Measurements from ENCODE around the gene CREB3L2. TPM values are rescaled to one million over a fixed set of nuclear protein-coding genes. Genes with fewer than 3 reads are reported as not detected.

CREB3L2 gene
- total and polyA plus RNA-seq, 4 donors: 7.4 to 89.1 (median 44.0) TPM

GRCh38 chr7:137986252-137987017 lies 15.5 kb downstream of the CREB3L2 start:
- peaks cover 0 to 2% (median 1%) of the 10 kb centered on the region in 4 donors for H3K36me3 ChIP-seq (ENCODE audit: control insufficient read depth in 4 of 4, insufficient read depth in 4 of 4, low read length in 4 of 4)
- WGBS, 2 donors: 61 to 73% methylated on average over 14 of the region's 14 CpGs
- TF ChIP-seq CTCF (IDR thresholded peaks at IDR 0.05; ENCODE audit: control extremely low read depth, extremely low read depth): no peak
- no peaks in the 10 kb centered on the region for H3K27me3 ChIP-seq (ENCODE audit: control insufficient read depth in 3 of 3, insufficient read depth in 3 of 3, low read length in 2 of 3)
- H3K4me3 ChIP-seq: no peak overlapping the region
- peak overlapping the region in 1 of 2 donors; percentile 51 for H3K27ac ChIP-seq (ENCODE audit: low read depth in 1 of 2, low read length in 1 of 2)
- peak; percentile 31 to 74 (median 66) for DNase-seq
- ATAC-seq (ENCODE audit: insufficient read depth, low FRiP score): peak; percentile 71
- peak overlapping the region in 1 of 2 donors; percentile 43 for H3K9ac ChIP-seq (ENCODE audit: insufficient read depth in 1 of 2, low read length in 2 of 2)
- peaks cover 23 to 48% (median 33%) of the 10 kb centered on the region in 5 donors for H3K4me1 ChIP-seq (ENCODE audit: control insufficient read depth in 5 of 5, insufficient read depth in 5 of 5, low read length in 5 of 5)
- peaks cover 0 to 5% (median 0%) of the 10 kb centered on the region in 4 donors for H3K9me3 ChIP-seq (ENCODE audit: control insufficient read depth in 4 of 4, insufficient read depth in 3 of 4, low read length in 3 of 4)

DNA sequence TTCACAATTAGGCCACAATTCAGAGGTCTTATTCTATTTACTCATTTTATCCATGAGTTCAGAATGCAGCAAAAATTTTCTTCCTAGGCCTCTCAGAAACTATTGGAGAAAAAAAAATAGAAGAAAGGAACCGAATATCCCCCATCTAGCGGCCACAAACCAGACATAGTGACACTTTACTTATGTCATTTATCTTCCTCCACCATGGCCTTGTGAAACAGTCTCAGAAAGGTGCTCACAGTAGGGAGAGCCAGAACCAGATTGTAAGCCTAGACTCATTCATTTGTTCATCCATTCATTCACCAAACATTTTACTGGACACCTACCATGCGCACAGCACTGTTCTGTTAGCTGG lies 16.0 kb downstream of the CREB3L2 start:
- Histone ChIP-seq H3K9ac (ENCODE audit: insufficient read depth in 1 of 2, low read length in 2 of 2) (no peak overlapping the region), H3K4me3 (no peak overlapping the region), H3K9me3 (ENCODE audit: control insufficient read depth in 4 of 4, insufficient read depth in 3 of 4, low read length in 3 of 4) (peaks cover 0 to 5% (median 0%) of the 10 kb centered on the region in 4 donors), H3K4me1 (ENCODE audit: control insufficient read depth in 5 of 5, insufficient read depth in 5 of 5, low read length in 5 of 5) (peaks cover 23 to 47% (median 32%) of the 10 kb centered on the region in 5 donors), H3K36me3 (ENCODE audit: control insufficient read depth in 4 of 4, insufficient read depth in 4 of 4, low read length in 4 of 4) (peaks cover 0 to 2% (median 1%) of the 10 kb centered on the region in 4 donors), H3K27me3 (ENCODE audit: control insufficient read depth in 3 of 3, insufficient read depth in 3 of 3, low read length in 2 of 3) (no peaks in the 10 kb centered on the region), H3K27ac (ENCODE audit: low read depth in 1 of 2, low read length in 1 of 2) (no peak overlapping the region)
- no peak for TF ChIP-seq CTCF (IDR thresholded peaks at IDR 0.05; ENCODE audit: control extremely low read depth, extremely low read depth)
- DNase-seq (no peak), ATAC-seq (ENCODE audit: insufficient read depth, low FRiP score) (no peak)
- 75 to 91% methylated on average over 3 of the region's 3 CpGs for WGBS, 2 donors

- H3K27ac ChIP-seq (ENCODE audit: low read depth in 1 of 2, low read length in 1 of 2): no peak overlapping the region
Observed at GRCh38 chr7:137985253-137985896, 16.5 kb downstream of the CREB3L2 start.

More at GRCh38 chr7:137985253-137985896, 16.5 kb downstream of the CREB3L2 start:
- WGBS, 2 donors: 72 to 85% methylated on average over 8 of the region's 8 CpGs
- no peak for ATAC-seq (ENCODE audit: insufficient read depth, low FRiP score)
- H3K9me3 ChIP-seq (ENCODE audit: control insufficient read depth in 4 of 4, insufficient read depth in 3 of 4, low read length in 3 of 4): peaks cover 0 to 5% (median 0%) of the 10 kb centered on the region in 4 donors
- H3K27me3 ChIP-seq (ENCODE audit: control insufficient read depth in 3 of 3, insufficient read depth in 3 of 3, low read length in 2 of 3): no peaks in the 10 kb centered on the region
- H3K36me3 ChIP-seq (ENCODE audit: control insufficient read depth in 4 of 4, insufficient read depth in 4 of 4, low read length in 4 of 4): peaks cover 0 to 2% (median 1%) of the 10 kb centered on the region in 4 donors
- no peak overlapping the region for H3K9ac ChIP-seq (ENCODE audit: insufficient read depth in 1 of 2, low read length in 2 of 2)
- peak in 2 of 3 donors; percentile 34 to 42 for DNase-seq
- no peak for TF ChIP-seq CTCF (IDR thresholded peaks at IDR 0.05; ENCODE audit: control extremely low read depth, extremely low read depth)
- peaks cover 22 to 50% (median 31%) of the 10 kb centered on the region in 5 donors for H3K4me1 ChIP-seq (ENCODE audit: control insufficient read depth in 5 of 5, insufficient read depth in 5 of 5, low read length in 5 of 5)
- H3K4me3 ChIP-seq: no peak overlapping the region
